ENCODE data around the gene LIN7C.

LIN7C gene

GRCh38 chr11:27470166-27470565, 36.4 kb downstream of the LIN7C start:
- DNase-seq (ENCODE audit: low spot score) = no peak

DNA sequence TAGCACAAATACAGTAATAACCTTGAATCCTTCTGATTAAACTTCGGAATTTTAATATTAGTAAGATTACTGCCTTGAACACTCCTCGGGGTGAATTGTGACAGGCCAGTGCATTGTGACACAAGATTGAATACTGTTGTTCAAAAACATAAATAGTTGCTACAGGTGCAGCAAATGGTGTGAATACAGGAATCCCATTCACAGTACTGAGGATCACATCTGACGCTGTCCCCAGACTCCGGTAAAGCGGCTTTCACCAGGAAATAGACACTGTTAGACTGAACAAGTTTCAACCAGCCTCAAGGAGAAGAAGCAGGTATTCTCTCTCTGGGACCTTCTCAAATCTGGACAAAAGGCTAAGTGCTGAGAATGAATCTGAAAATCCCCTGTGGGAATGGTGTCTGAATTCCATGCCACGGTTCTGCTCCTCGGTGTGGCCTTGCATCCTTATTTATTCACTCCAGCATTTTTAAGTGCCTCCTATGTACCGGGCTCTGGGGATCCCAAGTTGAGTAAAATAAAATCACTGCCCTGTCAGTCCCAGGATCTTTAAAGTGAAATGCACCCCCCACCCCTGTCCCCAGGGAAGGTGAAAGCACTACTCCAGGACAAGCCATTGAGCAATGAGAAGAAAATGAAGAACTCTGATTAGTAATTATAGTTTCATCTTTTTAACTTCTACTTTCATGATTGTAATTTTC, 37.4 kb downstream of the LIN7C start:
- no peak for DNase-seq (ENCODE audit: low spot score)

GRCh38 chr11:27468209-27468994, 38.2 kb downstream of the LIN7C start:
- DNase-seq (ENCODE audit: low spot score) = peak; percentile 98

DNA sequence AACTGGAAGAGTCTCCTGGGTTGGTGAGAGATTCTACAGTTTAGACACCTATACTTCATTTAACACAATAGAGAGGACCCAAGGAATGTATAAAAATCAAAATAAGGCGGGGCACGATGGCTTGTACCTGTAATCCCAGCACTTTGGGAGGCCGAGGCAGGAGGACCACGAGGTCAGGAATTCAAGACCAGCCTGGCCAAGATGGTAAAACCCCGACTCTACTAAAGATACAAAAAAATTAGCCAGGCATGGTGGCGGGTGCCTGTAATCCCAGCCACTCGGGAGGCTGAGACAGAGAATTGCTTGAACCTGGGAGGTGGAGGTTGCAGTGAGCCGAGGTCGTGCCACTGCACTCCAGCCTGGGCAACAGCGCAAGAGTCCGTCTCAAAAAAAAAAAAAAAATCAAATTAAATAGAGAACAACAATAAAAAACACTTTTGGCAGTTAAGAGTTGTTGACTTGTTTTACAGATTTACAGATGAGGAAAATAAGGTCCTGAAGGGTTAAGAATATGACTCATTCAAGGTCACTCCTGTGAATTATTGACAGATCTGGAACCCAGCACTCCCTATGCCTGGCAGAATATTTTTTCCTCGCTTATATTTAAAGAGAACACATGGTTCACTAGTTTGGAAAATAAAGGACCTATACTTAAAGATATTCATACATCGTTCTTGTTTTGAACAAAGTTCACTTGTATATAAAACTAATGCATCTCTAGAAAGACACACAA, 39.2 kb downstream of the LIN7C start:
- DNase-seq (ENCODE audit: low spot score) = peak; percentile 82

- DNase-seq (ENCODE audit: low spot score) = no peak
Measured at GRCh38 chr11:27466363-27466762, 40.2 kb downstream of the LIN7C start.

GRCh38 chr11:27465629-27466028, 40.9 kb downstream of the LIN7C start:
- DNase-seq (ENCODE audit: low spot score) = no peak

- DNase-seq (ENCODE audit: low spot score) = no peak
Measured at GRCh38 chr11:27464909-27465308, 41.7 kb downstream of the LIN7C start.

DNA sequence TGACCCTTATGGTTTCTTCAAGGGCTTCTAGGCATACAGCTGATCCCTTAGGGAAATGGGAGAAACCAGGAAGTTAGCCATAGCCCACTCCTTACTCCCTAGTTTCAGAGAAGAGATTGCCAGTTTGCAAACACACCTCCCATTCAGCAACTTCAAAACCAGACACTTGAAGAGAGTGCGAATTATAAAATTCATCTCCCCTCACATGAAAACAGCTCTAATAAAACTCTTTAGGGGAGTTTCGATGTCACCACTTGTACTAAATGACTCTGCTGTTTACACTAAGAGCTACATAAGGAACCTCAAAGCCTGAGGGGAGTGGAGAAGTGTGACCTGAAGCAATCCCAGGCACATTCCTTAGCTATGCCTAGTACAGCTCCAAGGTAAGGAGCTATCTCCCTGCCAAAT, 42.3 kb downstream of the LIN7C start:
- DNase-seq (ENCODE audit: low spot score) = peak; percentile 88

DNA sequence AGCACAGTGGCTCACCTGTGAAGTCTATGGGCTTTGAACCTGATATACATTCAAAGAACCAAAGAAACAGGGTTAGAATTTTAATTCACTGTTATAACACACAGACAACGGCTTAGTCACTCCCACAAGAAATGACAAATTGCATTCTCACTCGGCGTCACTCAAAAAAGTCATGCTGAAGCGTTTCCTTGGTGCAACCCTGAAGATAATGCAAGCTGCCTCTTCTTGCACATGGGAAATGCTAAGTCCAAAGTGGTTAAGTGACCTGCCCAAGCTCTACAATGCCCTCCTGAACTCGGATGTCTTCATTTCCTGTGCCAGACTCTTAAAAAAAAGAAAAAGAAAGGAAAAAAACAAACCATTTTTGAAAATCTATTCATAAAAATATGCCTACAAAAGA, 44.0 kb downstream of the LIN7C start:
- DNase-seq (ENCODE audit: low spot score) = peak; percentile 76

DNA sequence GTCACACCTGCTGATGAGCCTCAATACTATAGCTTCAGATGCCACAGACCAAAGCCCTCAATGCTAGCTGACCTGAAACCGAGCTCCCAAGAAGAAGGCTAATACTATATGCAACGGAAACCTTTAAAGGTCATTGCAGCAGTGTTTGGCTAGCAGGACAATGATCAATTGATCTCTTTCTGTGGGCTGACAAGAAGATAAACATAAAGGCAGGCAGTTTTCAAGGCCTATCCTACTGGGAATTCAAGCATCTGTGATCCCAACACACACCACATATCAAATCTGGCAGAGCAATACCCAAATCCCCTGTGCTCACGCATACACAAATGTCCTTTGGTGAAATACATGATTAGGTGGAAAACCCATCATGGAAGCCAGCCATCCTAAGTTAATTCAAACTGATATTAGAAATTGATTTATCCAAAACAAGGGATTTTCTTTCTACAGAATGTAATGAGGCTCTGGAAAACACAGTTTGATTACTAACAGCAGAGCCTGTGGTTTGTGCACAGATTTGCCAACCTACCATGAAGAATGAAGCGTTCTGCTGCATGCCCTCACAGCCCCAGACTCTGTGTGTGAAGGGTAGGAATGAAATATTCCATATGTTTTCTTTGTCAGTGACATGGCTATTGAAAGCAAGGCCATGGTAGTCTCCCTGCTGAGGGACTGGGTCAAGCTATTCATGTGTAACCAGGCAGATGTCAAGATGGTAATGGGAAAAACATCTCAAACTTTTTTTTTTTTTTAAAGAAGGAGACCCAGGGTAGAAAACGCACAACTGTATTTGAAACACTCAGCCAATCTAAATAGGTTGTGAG, 46.2 kb downstream of the LIN7C start:
- peak; percentile 67 for DNase-seq (ENCODE audit: low spot score)

DNA sequence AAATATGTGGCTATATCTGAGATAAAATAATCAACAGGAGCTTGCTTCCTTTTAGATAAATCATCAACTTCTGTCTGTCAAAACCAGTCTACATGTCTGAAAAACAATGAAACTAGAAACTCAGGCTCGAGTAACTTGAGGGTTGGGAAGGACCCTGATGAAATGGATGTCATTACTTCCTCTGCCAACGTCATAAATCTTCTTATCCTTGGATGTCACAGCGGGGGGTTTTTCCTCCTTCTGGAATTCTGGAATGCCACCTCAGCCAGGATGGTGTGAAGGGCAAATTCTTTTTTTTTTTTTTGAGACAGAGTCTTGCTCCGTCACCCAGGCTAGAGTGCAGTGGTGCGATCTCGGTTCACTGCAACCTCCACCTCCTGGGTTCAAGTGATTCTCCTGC, 47.4 kb downstream of the LIN7C start:
- DNase-seq (ENCODE audit: low spot score) = peak; percentile 93

GRCh38 chr11:27458182-27458581, 48.4 kb downstream of the LIN7C start:
- DNase-seq (ENCODE audit: low spot score) = no peak

DNA sequence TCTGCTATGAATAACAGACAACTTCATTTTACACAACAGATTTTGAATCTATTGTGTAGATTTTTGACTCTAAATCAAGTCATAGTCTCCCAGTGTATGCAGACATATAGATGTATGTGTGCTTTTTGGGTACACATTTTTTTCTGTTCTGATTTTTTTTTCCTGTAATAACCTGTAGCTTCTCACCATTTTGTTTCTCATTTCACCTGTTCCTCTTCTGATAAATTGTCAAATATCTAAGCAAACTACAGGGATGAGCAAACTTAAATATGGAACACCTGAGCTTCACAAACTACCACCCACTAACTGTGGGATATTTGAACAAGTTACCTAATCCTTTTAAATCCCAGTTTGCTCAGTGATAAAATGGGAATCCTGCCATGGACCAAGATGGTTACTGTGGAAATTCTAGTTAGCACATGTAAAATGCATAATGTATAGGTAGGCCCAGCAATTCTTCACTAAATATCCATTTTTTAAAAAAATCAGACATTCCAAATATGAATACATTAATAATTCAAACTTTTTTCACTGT, 49.7 kb downstream of the LIN7C start:
- no peak for DNase-seq (ENCODE audit: low spot score)

- peak; percentile 94 for DNase-seq (ENCODE audit: low spot score)
Measured at GRCh38 chr11:27456140-27456794, 50.3 kb downstream of the LIN7C start.

- no peak for DNase-seq (ENCODE audit: low spot score)
Measured at GRCh38 chr11:27455667-27456066, 50.9 kb downstream of the LIN7C start.

- DNase-seq (ENCODE audit: low spot score) = no peak
Measured at GRCh38 chr11:27453701-27454100, 52.9 kb downstream of the LIN7C start.

DNA sequence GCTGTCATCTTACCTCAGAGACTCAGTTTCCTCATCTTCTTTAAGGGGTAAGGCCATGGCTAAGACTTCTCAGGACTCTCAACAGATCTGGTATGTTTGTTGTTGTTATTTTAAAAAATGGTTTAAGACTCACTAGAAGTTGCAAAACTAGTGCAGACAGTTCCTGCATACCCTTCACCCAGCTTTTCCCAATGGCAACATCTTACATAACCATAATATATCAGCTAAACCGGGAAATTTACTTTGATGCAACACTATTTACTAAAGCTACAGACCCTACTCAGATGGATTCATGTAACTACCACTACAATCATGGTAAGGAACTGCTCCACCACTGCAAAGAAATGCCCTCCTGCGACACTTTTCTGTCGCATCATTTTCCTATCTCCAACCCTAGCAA, 54.4 kb downstream of the LIN7C start:
- DNase-seq (ENCODE audit: low spot score) = no peak

DNA sequence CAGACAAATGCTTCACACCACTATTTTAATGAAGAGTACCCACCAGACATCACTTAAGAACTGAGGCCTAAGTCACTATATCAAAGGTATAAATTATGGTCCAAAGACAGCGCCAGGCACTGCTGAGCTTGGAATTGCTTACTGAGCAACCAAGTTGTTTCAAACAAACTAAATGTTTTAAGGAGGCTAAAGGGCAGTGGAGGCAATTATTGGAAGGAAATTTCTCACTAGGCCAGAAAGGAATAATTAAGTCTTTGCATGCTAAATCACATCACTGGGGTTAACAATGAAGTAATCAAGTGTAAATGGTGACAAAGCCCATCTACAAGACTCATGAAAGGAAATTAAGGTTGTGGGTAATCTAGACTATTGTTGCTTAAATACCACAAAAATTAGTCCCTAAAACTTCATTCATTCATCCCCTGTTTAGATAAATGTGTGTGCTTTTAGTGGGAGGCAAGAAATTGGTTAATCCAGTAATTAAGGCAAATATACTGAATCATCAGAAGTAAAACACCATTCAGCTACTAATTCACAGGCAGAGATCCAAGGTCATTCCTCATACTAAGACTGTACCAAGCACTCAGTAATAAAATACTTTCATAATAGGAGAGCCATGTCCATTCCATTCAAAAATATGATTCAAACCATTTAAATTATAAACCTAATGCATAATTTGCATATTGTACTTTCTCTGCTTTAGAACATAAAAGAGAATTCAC, 55.2 kb downstream of the LIN7C start:
- no peak for DNase-seq (ENCODE audit: low spot score)

DNA sequence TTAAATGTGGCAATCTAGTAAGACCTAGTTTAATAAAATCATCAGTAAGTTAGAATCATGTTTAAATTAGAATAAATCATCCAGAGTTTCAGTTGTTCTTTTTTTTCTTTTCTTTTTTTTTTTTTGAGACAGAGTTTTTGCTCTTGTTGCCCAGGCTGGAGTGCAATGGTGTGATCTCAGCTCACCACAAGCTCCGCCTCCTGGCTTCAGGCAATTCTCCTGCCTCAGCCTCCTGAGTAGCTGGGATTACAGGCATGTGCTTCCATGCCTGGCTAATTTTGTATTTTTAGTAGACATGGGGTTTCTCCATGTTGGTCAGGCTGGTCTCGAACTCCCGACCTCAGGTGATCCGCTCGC, 58.4 kb downstream of the LIN7C start:
- peak; percentile 40 for DNase-seq (ENCODE audit: low spot score)

DNA sequence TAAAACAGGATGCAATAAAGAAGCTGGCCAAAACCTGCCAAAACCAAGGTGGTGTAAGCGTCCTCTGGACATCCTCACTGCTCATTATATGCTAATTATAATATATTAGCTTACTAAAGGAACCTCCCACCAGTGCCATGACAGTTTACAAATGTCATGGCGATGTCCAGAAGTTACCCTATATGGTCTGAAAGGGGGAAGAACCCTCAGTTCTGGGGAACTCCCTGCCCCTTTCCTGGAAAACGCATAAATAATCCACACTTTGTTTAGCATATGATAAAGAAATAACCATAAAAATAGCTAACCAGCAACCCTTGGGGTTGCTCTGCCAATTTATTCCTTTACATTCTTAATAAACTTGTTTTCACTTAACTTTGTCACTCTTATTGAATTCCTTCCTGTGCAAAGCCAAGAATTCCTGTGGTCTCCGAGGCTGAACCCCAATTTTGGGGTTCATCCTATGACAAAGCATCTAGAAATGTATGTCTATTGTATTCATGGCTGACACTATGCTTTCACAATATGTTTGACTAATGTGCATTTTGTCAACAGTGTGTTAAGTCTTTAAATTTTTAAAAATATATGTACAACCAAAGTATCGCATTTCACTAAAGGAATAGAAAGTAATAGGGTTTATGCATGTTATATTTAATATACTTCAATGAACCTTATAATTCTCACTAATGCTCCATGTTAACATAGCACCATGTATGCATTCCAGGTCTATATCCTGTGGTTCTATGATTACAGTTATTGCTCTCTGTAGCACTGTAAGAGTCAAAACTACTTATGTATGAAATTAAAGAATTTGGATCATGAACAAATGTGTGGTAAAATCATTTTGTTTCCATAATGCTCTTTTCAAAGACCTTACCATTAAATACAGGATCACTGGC, 59.0 kb downstream of the LIN7C start:
- peak; percentile 18 for DNase-seq (ENCODE audit: low spot score)
